ENCODE results near the gene SGSM2.

The SGSM2 gene

GRCh38 chr17:2427215-2427614 is 89.9 kb downstream of the SGSM2 start:
- no peak for DNase-seq

- DNase-seq = no peak
Measured at GRCh38 chr17:2427910-2428309, 90.6 kb downstream of the SGSM2 start.

Measured in CD4-positive, alpha-beta T cell treated with Interferon gamma for 1 hour (primary cell).